ENCODE data around the gene AGPAT3.

- TF ChIP-seq, protein P1, sequence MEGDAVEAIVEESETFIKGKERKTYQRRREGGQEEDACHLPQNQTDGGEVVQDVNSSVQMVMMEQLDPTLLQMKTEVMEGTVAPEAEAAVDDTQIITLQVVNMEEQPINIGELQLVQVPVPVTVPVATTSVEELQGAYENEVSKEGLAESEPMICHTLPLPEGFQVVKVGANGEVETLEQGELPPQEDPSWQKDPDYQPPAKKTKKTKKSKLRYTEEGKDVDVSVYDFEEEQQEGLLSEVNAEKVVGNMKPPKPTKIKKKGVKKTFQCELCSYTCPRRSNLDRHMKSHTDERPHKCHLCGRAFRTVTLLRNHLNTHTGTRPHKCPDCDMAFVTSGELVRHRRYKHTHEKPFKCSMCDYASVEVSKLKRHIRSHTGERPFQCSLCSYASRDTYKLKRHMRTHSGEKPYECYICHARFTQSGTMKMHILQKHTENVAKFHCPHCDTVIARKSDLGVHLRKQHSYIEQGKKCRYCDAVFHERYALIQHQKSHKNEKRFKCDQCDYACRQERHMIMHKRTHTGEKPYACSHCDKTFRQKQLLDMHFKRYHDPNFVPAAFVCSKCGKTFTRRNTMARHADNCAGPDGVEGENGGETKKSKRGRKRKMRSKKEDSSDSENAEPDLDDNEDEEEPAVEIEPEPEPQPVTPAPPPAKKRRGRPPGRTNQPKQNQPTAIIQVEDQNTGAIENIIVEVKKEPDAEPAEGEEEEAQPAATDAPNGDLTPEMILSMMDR (IDR thresholded peaks at IDR 0.05), result no peak
- TF ChIP-seq EP300 (IDR thresholded peaks at IDR 0.05), result no peak
- TF ChIP-seq POLR2A (IDR thresholded peaks at IDR 0.05), result no peak
- TF ChIP-seq POLR2AphosphoS5 (IDR thresholded peaks at IDR 0.05), result no peak
Observed at GRCh38 chr21:43926196-43926595, 61.2 kb downstream of the AGPAT3 start.

Data from upper lobe of left lung (tissue), 4 donors.